LNCaP clone FGC (cell line): Measurements from ENCODE around the gene ZNF521.

Experiments used
- DNase-seq: peaks from one replicate; pipeline ENCODE4 v3.0.0-alpha.2; 2011; ENCODE audit warnings: low read depth
- H3K4me3 ChIP-seq: 2 replicates; pipeline ENCODE4 v1.5.1; 2011; ENCODE audit warnings: mild to moderate bottlenecking, low read depth, low read length, control low read depth
- TF ChIP-seq, protein P1 (sequence below): IDR thresholded peaks from 2 replicates; pipeline ENCODE4 v1.5.1; 2012; ENCODE audit warnings: mild to moderate bottlenecking; ENCODE audit not compliant: control insufficient read depth, insufficient read depth; ENCODE audit errors: extremely low read depth

The ZNF521 gene

DNA sequence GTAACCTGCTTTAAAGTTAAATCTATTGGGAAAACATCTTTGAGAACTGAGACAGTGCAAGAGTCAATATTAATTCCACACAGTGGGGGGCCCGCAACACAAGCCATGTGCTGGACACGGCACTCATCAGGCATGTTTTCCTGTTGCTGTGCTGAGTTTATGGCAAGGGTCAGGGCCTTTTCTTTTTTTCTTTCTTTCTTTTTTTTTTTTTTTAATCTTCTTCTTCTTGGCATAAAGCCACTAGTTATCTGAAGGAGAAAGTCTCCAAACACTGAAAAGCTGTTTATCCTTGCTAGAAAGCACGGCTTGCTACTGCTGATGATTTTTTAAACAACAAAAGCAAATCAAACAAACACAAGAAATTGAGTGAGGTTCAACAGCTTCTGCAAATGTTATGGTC, 252.1 kb downstream of the ZNF521 start:
- H3K4me3 ChIP-seq, result no peak overlapping the region
- TF ChIP-seq, protein P1, sequence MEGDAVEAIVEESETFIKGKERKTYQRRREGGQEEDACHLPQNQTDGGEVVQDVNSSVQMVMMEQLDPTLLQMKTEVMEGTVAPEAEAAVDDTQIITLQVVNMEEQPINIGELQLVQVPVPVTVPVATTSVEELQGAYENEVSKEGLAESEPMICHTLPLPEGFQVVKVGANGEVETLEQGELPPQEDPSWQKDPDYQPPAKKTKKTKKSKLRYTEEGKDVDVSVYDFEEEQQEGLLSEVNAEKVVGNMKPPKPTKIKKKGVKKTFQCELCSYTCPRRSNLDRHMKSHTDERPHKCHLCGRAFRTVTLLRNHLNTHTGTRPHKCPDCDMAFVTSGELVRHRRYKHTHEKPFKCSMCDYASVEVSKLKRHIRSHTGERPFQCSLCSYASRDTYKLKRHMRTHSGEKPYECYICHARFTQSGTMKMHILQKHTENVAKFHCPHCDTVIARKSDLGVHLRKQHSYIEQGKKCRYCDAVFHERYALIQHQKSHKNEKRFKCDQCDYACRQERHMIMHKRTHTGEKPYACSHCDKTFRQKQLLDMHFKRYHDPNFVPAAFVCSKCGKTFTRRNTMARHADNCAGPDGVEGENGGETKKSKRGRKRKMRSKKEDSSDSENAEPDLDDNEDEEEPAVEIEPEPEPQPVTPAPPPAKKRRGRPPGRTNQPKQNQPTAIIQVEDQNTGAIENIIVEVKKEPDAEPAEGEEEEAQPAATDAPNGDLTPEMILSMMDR, result no peak
- DNase-seq, result no peak

DNA sequence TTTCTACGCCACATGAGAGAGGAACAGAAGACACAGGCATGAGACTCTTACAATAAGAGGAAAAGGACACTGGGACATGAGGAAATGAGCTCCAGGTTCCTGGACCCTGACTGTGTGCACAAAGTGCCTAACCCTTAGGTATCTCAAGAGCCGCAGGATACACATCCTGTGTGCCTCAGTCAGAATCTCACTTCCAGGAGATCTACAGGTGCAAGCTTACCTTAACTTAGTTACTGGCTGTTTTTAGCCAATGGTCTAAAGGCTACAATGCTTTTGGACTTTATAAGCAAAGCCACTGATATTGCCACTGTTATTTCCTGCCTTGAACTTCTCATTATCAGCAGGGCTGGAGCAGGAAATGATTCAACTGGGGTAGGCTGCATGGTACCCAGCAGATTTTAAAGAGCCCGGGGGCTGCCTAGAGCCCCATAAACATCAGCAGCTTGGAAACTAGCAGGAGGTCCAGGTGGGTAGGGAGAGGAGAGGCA, 254.4 kb downstream of the ZNF521 start:
- no peak overlapping the region for H3K4me3 ChIP-seq
- no peak for DNase-seq
- TF ChIP-seq, protein P1, result no peak

DNA sequence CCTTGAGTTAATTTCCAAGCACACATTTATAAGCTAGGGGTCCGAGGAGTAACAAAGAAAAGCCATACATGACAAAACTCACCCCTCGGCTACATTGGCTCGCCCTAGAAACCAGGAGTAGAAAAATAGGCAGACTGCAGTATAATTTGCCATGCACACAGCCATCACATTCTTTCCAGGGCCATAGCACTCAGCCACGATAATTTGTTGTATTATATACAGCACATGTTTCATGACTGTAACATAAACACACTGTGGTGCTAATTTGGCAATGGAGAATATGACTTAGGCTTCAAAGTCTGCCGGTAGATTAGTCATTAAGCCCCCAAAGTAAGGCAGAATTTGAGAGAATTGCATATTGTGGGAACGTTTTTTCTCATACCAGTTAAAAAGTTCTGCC, 254.9 kb downstream of the ZNF521 start:
- TF ChIP-seq, protein P1, result no peak
- H3K4me3 ChIP-seq, result no peak overlapping the region
- no peak for DNase-seq

DNA sequence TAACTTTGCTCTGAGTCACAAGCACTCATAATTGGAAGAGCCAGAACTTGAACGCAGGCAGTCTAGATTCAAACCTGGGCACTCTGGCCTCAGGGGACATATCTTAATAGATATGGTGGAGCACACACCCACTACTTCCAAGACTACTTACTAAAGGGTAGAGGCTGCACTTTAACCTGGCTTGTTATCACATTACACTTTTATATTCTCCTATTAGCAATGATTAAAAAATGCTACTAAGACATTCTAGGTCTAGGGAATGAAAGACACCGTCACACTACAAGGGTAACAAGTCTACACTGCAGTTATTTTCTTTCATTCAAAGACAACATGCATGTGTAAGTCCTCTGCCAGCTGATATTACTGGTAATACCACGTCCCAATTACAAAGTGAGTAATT, 258.8 kb downstream of the ZNF521 start:
- no peak for DNase-seq
- H3K4me3 ChIP-seq, result no peak overlapping the region
- TF ChIP-seq, protein P1, result no peak

DNA sequence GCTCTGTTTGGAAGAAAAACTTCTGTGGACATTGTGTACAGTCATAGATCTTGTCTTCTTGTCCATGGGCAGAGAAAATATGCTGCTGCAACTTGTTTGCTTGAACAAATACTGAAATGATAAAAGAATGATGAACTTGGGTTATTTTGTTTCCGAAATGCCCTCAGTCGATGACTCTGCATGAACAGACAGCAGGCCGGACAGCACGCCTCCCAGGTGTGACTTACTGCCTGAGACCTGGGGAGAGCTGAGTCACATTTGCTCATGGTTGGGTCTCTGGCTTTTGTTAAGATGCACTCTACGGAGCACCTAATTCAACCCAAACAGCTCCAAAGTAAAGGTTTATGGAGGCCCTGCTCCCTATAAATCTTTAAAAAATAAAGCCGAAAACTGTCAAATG, 262.5 kb downstream of the ZNF521 start:
- TF ChIP-seq, protein P1, result no peak
- DNase-seq, result no peak
- H3K4me3 ChIP-seq, result no peak overlapping the region

DNA sequence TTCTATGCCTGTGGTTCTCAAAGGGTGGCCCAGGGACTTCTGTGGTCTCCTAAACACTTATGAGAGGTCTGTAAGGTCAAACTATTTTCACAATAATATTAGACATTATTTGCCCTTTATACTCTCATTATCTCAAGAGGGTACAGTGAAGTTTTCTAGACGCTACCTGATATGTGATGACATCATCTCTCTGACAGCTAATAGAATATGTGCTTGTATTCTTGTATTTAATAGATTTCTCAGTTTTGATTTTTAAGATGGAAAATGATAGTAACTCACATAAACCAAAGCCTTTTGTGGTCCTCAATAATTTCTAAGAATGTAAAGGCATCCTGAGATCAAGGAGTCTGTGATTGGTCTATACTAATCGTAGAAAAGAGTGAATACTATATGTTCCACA, 265.1 kb downstream of the ZNF521 start:
- H3K4me3 ChIP-seq, result no peak overlapping the region
- TF ChIP-seq, protein P1, result no peak
- no peak for DNase-seq

DNA sequence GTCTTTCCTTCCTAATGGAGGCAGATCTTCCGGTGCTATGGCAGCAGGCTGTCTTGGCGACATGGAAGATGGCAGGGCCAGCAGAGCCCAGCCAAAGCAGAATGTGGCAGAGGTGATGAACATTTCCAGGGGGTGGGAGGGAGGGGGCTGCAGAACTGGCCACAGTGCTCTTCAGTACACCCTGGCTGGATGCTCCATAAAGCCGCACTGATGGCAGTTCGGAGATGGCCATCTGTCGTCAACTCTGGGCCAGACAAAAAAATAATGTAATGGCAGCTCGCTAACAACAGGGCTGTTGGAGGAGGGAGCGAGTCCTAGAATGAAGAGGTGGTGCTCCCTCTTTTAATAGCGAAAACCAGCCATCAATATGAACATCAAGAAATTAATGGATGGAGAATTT, 271.0 kb downstream of the ZNF521 start:
- DNase-seq, result no peak
- no peak overlapping the region for H3K4me3 ChIP-seq
- TF ChIP-seq, protein P1, result no peak
